ENCODE measurements around the gene GSN.

DNA sequence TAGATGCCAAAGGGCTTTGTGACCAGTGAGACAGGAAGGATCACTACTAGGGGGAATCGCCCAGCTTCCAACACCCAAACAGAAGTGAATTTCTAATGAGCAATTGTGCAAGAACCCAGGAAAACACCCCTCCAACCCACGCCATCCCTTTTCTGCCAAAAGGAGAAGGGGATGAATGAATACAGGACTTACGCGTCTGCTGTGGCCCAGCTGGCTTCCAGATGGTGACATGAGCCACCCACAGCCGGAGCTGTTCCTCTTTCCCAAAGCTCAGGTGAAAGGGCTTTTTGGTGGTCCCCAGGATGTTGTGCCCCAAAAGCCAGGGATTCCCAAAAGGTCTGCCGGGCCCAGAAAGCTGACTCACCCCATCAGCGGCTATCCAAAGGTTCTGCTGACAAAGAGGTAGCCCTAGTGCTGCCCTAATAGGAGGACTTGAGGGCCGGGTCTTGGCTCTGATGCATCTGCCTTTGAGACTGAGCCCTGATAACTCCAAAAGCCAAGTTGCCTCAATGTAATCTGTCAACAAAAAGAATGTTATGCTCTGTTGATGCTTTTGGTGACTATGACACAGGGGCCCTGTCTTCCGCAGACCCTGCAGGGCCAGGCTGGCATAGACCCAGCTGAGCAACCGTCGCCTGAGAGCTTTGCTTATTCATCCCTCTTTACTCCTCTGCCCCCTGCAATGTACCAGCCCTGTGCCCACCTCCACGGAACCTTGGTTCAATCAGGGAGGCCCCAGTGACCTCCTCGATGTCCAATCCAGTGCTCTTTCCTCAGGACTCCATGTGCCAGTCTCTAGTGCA is 14.5 kb downstream of the GSN start:
- TF ChIP-seq CTCF (IDR thresholded peaks at IDR 0.05 in 2 of 3, conservative IDR thresholded peaks at IDR 0.05 in 1 of 3; ENCODE audit: control insufficient read depth in 2 of 3, extremely low read depth in 1 of 3, insufficient read depth in 1 of 3, low read depth in 3 of 3, low read length in 3 of 3) (no peak), POLR2AphosphoS5 (IDR thresholded peaks at IDR 0.05; ENCODE audit: low read length) (no peak)
